SK-N-MC (cell line): Measurements from ENCODE around the gene PTPN6.

Source experiments
- EZH2 ChIP-seq: fragments of 200-600 bp; sonication (generic); IDR thresholded peaks from one replicate; pipeline ENCODE4 v1.6.1; 2017; ENCODE audit warnings: antibody characterized with exemption
- POLR2AphosphoS5 ChIP-seq: IDR thresholded peaks from 2 replicates; pipeline ENCODE4 v1.6.1; 2012; ENCODE audit warnings: mild to moderate bottlenecking, low read depth, low read length, borderline replicate concordance

DNA sequence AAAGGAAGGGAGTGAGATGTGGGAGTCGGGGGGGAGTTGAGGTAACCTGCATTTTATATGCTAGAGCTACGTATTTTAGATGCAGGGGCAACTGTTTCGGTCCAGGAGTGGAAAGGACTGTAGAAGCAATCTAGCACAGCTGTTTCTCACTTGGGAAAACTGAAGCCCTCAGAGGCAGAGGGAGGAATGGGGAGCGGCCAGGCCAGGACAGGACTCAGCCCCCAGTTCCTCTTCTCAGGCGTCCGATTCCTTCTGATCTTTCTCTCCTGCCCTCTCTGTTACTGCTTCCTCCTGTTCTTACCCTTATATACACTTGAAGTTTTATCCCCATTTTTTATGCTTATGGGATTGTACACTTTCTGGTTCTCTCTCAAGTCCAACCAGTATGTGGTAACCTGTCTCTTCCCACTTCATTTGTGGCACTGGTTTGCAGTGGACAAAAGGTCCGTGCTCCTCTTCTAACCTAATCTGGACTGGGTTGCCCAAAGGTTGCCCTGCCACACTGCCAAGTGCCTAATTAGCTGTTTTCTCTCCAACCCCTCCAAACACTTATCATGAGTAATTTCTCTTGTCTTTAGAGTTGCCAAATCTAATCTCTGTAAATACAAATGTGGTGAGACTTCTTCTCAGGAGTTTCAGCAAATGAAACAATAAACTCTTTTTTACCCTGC is 50.9 kb downstream of the PTPN6 start:
- TF ChIP-seq EZH2, result no peak
- TF ChIP-seq POLR2AphosphoS5, result no peak
